GM23248 (cell line): ENCODE results near the gene PKNOX1.
"Not testable (repeated sequence)": the region's sequence is repeated elsewhere in the genome, so short reads cannot be mapped to it uniquely, and the experiment has no call there.

Source experiments
- EZH2 ChIP-seq: fragments of 200-600 bp; sonication (generic); IDR thresholded peaks from 2 replicates; pipeline ENCODE4 v1.6.1; 2018; ENCODE audit warnings: antibody characterized with exemption, mild to moderate bottlenecking; ENCODE audit not compliant: insufficient read depth, poor library complexity, severe bottlenecking
- EZH2phosphoT487 ChIP-seq: fragments of 200-600 bp; sonication (generic); IDR thresholded peaks from 2 replicates; pipeline ENCODE4 v1.6.1; 2018; ENCODE audit warnings: antibody characterized with exemption, moderate library complexity, mild to moderate bottlenecking, low read depth; ENCODE audit not compliant: insufficient read depth

GRCh38 chr21:42999152-42999551, 24.8 kb downstream of the PKNOX1 start:
- TF ChIP-seq EZH2phosphoT487, EZH2: not testable (repeated sequence)
